NCI-H510A treated with DMSO at 0.1 percent for 48 hours (cell line): ENCODE results near the gene CATSPERE.
"Not testable (repeated sequence)": the region's sequence is repeated elsewhere in the genome, so short reads cannot be mapped to it uniquely, and the experiment has no call there.

Experiments used
- DNase-seq: peaks from one replicate; lab custom pipeline; 2025; lab: John Stamatoyannopoulos, UW

The CATSPERE gene

DNA sequence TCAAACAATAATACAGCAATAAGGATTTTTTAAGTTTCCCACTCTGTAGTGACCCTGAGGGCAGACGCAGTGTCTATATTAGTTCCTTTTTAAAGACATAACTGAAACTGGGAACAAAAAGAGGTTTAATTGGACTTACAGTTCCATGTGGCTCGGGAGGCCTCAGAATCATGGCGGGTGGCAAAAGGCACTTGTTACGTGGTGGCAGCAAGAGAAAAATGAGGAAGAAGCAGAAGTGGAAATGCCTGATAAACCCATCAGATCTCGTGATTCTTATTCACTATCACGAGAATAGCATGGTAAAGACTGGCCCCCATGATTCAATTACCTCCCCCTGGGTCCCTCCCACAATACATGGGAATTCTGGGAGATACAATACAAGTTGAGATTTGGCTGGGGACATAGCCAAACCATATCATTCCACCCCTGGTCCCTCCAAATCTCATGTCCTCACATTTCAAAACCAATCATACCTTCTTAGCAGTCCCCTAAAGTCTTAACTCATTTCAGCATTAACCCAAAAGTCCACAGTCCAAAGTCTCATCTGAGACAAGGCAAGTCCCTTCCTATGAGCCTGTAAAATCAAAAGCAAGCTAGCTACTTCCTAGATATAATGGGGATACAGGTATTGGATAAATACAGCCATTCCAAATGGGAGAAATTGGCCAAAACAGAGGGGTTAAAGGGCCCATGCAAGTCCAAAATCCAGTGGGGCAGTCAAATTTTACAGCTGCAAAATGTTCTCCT, 205.8 kb downstream of the CATSPERE start:
- DNase-seq = not testable (repeated sequence)

DNA sequence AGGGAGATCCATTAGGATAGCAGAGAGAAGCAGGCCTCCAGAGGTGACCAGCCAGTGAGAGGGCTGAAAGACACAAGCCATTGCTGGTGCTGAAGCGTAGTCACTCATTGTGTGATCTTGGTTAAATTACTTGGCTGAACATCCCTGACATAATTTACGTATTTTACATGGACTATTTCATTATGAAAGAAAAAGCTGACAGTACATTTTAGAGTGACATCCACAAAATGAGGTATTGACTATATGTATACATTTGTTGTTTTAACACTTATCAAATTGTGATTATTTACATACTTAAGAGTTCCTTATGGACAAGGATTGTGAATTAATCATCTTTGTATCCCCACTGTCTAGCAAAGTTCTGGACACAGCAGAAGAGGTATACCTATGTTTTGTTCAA, 206.7 kb downstream of the CATSPERE start:
- DNase-seq = no peak

DNA sequence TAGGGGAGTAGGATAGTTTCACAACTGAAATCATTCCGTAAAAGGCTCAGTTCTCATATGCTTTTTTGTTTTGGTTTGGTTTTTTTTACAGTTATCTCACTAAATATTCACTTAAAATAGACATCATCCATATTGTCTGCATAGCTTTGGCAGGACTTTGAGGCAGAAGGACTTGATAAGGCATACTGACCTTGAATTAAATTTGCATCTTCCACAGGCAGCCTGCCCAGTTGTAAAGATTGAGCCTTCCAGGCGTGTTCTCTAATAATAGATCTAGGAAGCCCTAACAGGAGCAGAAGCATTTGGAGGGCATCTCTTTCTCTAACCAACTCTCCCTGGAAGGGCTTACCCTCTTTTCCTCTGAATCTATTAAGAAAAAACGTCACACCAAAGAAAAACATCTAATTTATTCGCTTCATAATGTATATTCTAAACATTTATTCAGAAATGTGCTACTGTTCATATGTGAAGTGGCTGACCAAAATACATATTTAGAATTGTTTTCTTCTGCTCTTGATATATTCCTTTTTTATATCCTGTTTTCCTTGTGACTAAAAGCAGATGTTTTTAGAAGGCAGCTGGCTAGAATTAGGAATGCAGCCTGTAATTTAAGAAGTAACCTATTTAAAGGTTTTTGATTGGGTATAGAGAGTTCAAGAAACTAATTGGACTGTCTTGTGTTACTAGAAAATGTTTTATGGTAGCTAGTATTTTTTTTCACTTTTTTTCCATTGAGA, 212.0 kb downstream of the CATSPERE start:
- no peak for DNase-seq

DNA sequence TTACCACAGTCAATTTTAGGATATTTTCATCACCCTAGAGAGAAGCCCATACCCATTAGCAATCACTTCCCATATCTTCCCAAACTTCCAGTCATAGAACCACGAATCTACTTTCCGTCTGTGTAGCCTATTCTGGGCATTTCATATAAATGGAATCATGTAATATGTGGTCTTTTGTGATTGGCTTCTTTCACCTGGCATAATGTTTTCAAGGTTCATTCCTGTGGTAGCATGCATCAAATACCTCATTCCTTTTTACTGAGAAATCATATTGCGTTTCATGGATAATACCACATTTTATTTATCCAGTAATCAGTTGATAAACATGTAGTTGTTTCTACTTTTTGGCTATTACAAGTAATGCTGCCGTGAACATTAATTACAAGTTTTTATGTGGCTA, 213.4 kb downstream of the CATSPERE start:
- no peak for DNase-seq

DNA sequence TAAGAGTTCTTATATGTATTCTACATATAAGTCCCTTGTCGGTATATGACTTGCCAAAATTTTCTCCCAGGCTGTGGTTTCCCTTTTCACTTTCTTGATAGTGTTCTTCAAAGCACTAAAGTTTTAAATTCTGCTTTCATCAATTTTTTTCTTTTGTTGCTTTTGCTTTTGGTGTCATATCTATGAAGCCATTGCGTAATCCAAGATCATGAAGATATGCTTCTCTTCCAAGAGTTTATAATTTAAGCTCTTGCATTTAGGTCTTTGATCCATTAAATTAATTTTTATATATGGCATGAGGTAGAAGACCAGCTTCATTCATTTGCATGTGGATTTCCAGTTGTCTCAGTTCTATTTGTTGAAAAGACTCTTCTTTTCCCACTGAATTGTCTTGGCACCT, 214.1 kb downstream of the CATSPERE start:
- DNase-seq = no peak

DNA sequence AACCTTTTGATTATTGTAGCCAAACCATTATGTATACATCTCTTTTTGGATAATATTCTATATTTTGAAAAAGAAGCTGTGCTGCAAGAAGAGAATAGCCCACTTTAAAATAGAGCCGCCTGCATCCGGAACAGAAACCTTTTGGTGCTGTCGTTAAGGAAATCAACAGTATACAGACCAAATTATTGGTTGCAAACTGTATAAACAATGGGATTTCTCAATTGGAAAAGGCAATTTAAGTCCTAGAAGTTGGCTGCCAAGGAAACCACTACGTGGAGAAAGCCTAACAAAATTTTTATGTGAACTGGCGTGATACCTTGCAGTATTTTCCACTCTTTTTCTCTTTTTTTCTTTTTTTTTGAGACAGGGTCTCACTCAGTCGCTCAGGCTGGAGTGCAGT, 217.6 kb downstream of the CATSPERE start:
- no peak for DNase-seq

DNA sequence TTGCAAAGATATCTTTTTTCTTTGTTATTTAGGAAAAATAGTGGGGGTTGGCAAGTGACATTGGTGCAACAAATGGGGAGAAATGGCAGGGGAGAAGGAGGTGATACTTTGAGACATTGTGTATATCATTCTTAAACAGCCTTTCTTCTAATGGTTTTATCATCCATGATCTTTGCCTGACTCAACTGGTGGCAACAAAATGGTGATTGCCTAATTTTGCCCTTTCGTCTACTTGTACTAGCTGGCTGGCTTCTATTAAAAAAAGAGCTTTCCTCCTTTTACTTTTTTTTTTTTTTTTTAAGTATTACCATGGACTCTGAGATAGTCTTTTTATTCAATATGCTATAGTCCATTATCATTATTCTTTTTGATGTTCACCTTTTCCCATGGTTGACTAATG, 219.6 kb downstream of the CATSPERE start:
- no peak for DNase-seq

DNA sequence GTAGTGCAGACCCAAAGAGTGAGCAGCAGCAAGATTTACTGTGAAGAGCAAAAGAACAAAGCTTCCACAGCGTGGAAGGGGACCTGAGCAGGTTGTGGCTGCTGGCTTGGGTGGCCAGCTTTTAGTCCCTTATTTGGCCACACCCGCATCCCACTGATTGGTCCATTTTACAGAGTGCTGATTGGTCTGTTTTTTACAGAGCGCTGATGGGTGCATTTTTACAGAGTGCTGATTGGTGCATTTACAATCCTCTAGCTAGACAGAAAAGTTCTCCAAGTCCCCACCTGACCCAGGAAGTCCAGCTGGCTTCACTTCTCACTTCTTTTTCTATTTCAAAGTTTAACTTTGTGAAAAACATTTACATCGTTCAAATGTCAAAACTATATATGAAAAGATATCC, 221.0 kb downstream of the CATSPERE start:
- DNase-seq = not testable (repeated sequence)
